ENCODE results near the gene C1orf21.

The C1orf21 gene

DNA sequence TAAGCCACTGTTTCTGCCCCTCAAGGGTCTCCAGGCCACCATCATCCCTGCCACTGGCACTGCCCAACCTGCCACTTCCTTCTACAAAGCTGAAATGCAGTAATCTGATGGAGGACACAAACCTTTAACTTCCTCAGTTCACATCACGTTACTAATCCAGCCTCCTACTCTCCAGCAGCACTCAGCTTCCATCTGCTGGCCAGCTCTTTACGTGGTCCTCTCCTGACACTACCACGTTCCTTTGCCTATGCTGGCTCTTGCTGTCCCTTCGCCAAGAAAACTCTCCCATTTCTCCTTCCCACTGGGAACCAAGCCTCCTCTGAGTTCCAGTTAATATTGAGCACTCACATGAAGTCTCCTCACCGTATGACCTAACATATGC is 243.8 kb downstream of the C1orf21 start:
- TF ChIP-seq, protein P1, sequence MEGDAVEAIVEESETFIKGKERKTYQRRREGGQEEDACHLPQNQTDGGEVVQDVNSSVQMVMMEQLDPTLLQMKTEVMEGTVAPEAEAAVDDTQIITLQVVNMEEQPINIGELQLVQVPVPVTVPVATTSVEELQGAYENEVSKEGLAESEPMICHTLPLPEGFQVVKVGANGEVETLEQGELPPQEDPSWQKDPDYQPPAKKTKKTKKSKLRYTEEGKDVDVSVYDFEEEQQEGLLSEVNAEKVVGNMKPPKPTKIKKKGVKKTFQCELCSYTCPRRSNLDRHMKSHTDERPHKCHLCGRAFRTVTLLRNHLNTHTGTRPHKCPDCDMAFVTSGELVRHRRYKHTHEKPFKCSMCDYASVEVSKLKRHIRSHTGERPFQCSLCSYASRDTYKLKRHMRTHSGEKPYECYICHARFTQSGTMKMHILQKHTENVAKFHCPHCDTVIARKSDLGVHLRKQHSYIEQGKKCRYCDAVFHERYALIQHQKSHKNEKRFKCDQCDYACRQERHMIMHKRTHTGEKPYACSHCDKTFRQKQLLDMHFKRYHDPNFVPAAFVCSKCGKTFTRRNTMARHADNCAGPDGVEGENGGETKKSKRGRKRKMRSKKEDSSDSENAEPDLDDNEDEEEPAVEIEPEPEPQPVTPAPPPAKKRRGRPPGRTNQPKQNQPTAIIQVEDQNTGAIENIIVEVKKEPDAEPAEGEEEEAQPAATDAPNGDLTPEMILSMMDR (IDR thresholded peaks at IDR 0.05; ENCODE audit: control extremely low read depth, extremely low read depth, low read depth, missing control alignments) = no peak
- CTCF ChIA-PET = interaction anchor here (2.0 kb wide), 1 partner anchor 34 kb away, joined by 8 read pairs; no protein-coding TSS in a partner anchor
- no peak for DNase-seq (ENCODE audit: extremely low spot score)
- POLR2A ChIA-PET = no interaction called here

DNA sequence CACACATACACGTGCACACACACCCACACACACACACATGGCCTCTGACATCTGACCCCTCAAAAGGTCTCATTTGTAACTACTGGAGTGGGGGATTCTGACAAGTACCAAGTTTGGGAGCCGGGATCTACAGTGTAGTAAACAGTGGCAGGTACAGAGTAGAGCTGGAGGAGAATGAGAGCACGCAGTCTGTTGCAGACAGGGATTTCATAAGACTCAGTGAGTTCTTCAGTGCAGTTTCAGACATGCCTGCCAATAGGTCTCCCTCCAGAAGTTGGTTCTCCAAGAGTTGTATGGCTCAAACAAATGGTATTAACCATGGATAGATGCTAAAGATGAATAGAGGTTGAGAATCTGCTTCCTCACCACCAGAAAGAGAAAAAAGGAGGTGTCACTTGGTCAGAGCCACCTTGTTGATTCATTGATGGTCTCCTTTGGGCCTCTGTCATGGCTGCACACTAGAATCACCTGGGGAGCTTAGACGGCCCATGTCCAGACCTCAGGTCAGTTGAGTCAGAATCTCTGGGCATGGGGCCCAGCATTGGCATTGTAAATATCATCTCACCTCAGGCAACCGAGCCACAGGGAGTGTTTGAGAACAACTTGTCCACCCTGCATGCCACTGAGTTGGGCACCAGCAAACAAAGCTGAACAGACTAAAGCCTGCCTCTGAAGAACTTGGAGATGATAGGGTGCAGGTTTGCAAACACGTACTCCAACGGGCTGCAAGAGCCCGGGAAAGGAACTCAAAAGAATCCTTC is 245.8 kb downstream of the C1orf21 start:
- no peak for DNase-seq (ENCODE audit: extremely low spot score)
- ChIA-PET CTCF (interaction anchor here (1.9 kb wide), 1 partner anchor 32 kb away, joined by 6 read pairs; no protein-coding TSS in a partner anchor), POLR2A (no interaction called here)
- TF ChIP-seq, protein P1 (IDR thresholded peaks at IDR 0.05; ENCODE audit: control extremely low read depth, extremely low read depth, low read depth, missing control alignments) = no peak

DNA sequence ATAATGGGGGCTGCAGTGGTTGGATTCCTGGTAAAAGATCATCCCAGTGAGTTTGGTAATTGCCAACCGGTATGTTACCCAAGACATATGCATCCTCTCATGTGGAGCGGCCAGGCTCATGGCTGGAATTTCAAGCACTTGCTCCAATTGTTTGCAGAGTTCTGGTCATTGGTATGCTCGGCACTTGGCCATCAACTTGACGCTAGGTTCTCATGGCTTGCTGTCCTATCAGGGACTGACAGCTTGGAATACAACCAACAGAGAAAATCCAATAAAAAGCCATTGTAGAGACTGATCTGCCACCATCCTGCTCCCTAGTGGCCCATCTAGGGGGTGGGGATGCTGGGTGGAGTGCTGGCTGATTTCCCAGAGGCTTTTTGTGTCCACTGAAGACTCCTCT is 247.0 kb downstream of the C1orf21 start:
- CTCF ChIA-PET = interaction anchor here (1.1 to 1.9 kb wide), 2 partner anchors 14 to 30 kb away, joined by 3 to 6 read pairs; no protein-coding TSS in a partner anchor

DNA sequence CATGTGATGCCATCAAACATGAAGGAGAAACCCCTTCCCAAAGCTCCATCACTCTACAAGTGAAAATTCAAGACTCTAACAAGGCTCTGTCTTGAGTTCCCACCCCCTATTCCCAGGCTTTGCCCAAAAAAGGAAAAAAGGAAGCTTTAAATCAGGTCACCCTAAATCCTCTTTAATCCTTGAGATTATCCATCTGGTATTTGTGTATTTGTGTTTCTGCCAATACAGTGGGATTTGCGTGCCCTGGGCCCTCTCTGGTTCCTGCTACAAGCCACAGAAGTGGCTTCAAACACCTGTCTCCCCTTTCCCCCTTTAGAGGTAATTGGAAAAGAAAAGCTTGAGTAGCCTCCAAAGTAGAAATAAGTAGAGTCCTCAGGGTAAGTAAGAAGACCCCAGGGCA is 247.5 kb downstream of the C1orf21 start:
- ChIA-PET CTCF (interaction anchor here (1.1 to 1.9 kb wide), 2 partner anchors 14 to 30 kb away, joined by 3 to 6 read pairs; no protein-coding TSS in a partner anchor), POLR2A (no interaction called here)

More for the DNA sequence above, 247.0 kb downstream of the C1orf21 start:
- POLR2A ChIA-PET = no interaction called here
- DNase-seq (ENCODE audit: extremely low spot score) = no peak
- TF ChIP-seq, protein P1 (IDR thresholded peaks at IDR 0.05; ENCODE audit: control extremely low read depth, extremely low read depth, low read depth, missing control alignments) = no peak

DNA sequence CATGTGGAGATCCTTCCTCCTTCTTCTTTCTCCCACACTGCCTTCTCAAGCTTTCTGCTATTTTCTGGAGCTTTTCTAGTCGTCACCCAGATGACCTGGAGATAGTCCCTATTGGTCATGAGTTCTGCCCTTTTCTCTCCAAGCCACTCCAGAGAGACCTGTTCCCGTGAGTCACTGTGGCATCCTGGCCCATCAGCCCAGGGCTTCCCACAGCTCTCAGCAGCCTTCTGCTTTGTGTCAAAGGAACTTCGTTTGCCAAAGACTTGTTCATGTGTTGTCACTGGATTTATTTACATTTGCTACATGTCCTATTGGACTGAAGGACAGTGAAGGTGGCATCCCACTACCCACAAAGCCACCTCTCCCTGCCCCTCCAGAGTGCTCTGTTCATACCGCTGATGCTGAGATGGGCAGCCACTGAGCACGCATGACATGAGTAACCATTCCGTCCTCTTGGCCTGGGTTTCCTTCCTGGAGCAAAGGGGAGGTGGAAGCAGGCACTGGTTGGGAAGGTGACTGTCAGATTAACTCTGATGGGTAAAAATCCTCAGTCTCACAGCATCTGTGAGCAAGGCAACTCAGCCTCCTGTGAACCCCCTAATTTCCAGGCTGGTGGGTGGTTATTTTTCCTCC is 248.6 kb downstream of the C1orf21 start:
- ChIA-PET CTCF (interaction anchor here (1.0 kb wide), 1 partner anchor 12 kb away, joined by 3 read pairs; no protein-coding TSS in a partner anchor), POLR2A (no interaction called here)
- no peak for DNase-seq (ENCODE audit: extremely low spot score)
- TF ChIP-seq, protein P1 (IDR thresholded peaks at IDR 0.05; ENCODE audit: control extremely low read depth, extremely low read depth, low read depth, missing control alignments) = no peak

More for the DNA sequence above, 247.5 kb downstream of the C1orf21 start:
- no peak for DNase-seq (ENCODE audit: extremely low spot score)
- TF ChIP-seq, protein P1 (IDR thresholded peaks at IDR 0.05; ENCODE audit: control extremely low read depth, extremely low read depth, low read depth, missing control alignments) = no peak

DNA sequence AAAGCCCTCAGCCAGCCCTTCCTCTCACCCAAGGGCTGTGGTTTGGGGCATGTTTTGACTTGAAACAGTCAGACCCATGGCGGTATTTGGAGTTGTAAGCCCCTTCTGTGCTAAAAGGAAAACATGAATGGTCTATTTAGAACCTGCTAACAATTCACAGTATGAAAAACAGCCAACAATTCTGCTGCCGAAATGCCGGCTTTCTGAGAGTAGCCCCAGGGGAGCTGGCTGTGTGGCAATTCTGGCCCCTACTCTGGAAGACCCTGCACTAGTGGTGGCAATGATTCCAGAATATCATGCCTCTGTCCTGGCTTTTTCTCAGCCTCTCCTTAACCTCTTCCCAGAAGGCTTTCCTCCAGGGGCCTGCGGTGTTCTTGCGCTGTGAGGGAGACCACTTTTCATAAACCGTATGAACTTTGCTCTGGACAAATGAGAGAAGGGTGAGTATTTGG is 249.2 kb downstream of the C1orf21 start:
- CTCF ChIA-PET = interaction anchor here (1.0 kb wide), 1 partner anchor 12 kb away, joined by 3 read pairs; no protein-coding TSS in a partner anchor
- no peak for DNase-seq (ENCODE audit: extremely low spot score)
- TF ChIP-seq, protein P1 (IDR thresholded peaks at IDR 0.05; ENCODE audit: control extremely low read depth, extremely low read depth, low read depth, missing control alignments) = no peak
- POLR2A ChIA-PET = no interaction called here
